HCT116 (cell line): ENCODE data around the gene FHOD1. TPM values are rescaled to one million over a fixed set of nuclear protein-coding genes. Genes with fewer than 3 reads are reported as not detected.

ENCODE experiments used
- ATAC-seq: fragments of 200-7000 bp; cut with Tn5 transposase; 2 replicates; pipeline ENCODE4 v1.9.1; 2020; ENCODE audit warnings: mild to moderate bottlenecking, moderate library complexity
- BruUV-seq: library from RNA; stranded (reverse); fragments of 400-500 nt; replicated peaks from 2 replicates; lab custom pipeline; 2021; lab: Mats Ljungman, UMichigan
- CTCF ChIA-PET: fragments of 300-600 bp; sonication (Branson Sonifier 250); formaldehyde crosslinking; loops from one replicate; lab custom pipeline; 2021; ENCODE audit warnings: antibody characterized with exemption; lab: Charles Lee
- POLR2A ChIA-PET: fragments of 300-600, 350-600 bp; sonication (Branson Sonifier 250); formaldehyde crosslinking; loops from one replicate; lab custom pipeline; 2021; ENCODE audit warnings: antibody characterized with exemption; lab: Charles Lee
- RAD21 ChIA-PET, 2 experiments: fragments of 300-600 bp; sonication (Branson Sonifier 250); formaldehyde crosslinking; loops; one replicate each; lab custom pipeline; 2023; ENCODE audit warnings: low total read pairs in 2 of 2; ENCODE audit not compliant: uncharacterized antibody in 2 of 2, unreplicated experiment in 2 of 2, low non-redundant PET in 1 of 2; lab: Charles Lee
- DNase-seq: peaks from one replicate; pipeline ENCODE4 v3.0.0-alpha.2; 2010; ENCODE audit warnings: low read depth, low spot score
- H2AFZ ChIP-seq: fragments of 200-600 bp; shearing (Covaris generic), sonication (generic); 2 replicates; pipeline ENCODE4 v1.6.1; 2017; ENCODE audit warnings: low read depth, mixed run types, mixed read lengths, antibody characterized with exemption, low read length; ENCODE audit not compliant: poor library complexity, severe bottlenecking
- H3K27ac ChIP-seq: 2 replicates; pipeline ENCODE4 v1.5.1; 2012; ENCODE audit warnings: low read depth, low read length
- H3K27me3 ChIP-seq: fragments of 200-600 bp; sonication (generic); 2 replicates; pipeline ENCODE4 v1.6.1; 2016; ENCODE audit warnings: mixed run types, low read length, mixed read lengths; ENCODE audit not compliant: insufficient read depth
- H3K36me3 ChIP-seq, 2 experiments: fragments of 200-500 bp in 1 of 2; fragments of 200-600 bp in 1 of 2; sonication (Bioruptor generic) in 1 of 2; sonication (generic) in 1 of 2; 2 replicates each; pipeline versions ENCODE4 v1.5.1 to v1.6.1; 2014 to 2016; ENCODE audit warnings: low read length in 2 of 2, inconsistent platforms in 1 of 2, mixed read lengths in 1 of 2, mixed run types in 1 of 2; ENCODE audit not compliant: insufficient read depth in 2 of 2, control insufficient read depth in 1 of 2
- H3K4me1 ChIP-seq, 2 experiments: fragments of 200-600 bp in 1 of 2; sonication (generic) in 1 of 2; 2 replicates each; pipeline versions ENCODE4 v1.5.1 to v1.6.1; 2012 to 2017; ENCODE audit warnings: low read length in 2 of 2, inconsistent platforms in 1 of 2, mild to moderate bottlenecking in 1 of 2, mixed read lengths in 1 of 2, mixed run types in 1 of 2, moderate library complexity in 1 of 2; ENCODE audit not compliant: insufficient read depth in 2 of 2, control insufficient read depth in 1 of 2
- H3K4me2 ChIP-seq: fragments of 200-600 bp; sonication (generic); 2 replicates; pipeline ENCODE4 v1.6.1; 2017; ENCODE audit warnings: mixed run types, low read length, mixed read lengths
- H3K4me3 ChIP-seq, 2 experiments: fragments of 200-600 bp in 1 of 2; sonication (generic) in 1 of 2; replicated peaks in 1 of 2; 2 replicates each; pipeline ENCODE4 v1.5.1; 2011 to 2016; ENCODE audit warnings: low read length in 2 of 2, control low read depth in 1 of 2, low read depth in 1 of 2, mild to moderate bottlenecking in 1 of 2, mixed read lengths in 1 of 2, mixed run types in 1 of 2
- H3K79me2 ChIP-seq: fragments of 200-600 bp; sonication (generic); 2 replicates; pipeline ENCODE4 v1.6.1; 2017; ENCODE audit warnings: mild to moderate bottlenecking, mixed run types, low read length, moderate library complexity, mixed read lengths; ENCODE audit not compliant: insufficient read depth
- H3K9ac ChIP-seq: fragments of 200-600 bp; sonication (generic); 2 replicates; pipeline ENCODE4 v1.6.1; 2016; ENCODE audit warnings: low read length, mixed read lengths
- H3K9me2 ChIP-seq: fragments of 200-600 bp; sonication (generic), shearing (Covaris generic); 2 replicates; pipeline ENCODE4 v1.6.1; 2017; ENCODE audit warnings: mixed run types, mild to moderate bottlenecking, moderate library complexity; ENCODE audit not compliant: insufficient read depth
- H3K9me3 ChIP-seq, 2 experiments: fragments of 200-500 bp in 1 of 2; fragments of 200-600 bp in 1 of 2; sonication (Bioruptor generic) in 1 of 2; sonication (generic) in 1 of 2; 2 replicates each; pipeline ENCODE4 v1.6.1; 2014 to 2017; ENCODE audit warnings: low read length in 2 of 2, mixed read lengths in 2 of 2, inconsistent platforms in 1 of 2, low read depth in 1 of 2, mild to moderate bottlenecking in 1 of 2, mixed run types in 1 of 2, moderate library complexity in 1 of 2; ENCODE audit not compliant: control insufficient read depth in 1 of 2, insufficient read depth in 1 of 2
- H4K20me1 ChIP-seq: fragments of 200-600 bp; sonication (generic), shearing (Covaris generic); 2 replicates; pipeline ENCODE4 v1.6.1; 2017; ENCODE audit warnings: mixed run types, mild to moderate bottlenecking, moderate library complexity; ENCODE audit not compliant: insufficient read depth
- CBX3 ChIP-seq: IDR thresholded peaks from 2 replicates; pipeline ENCODE4 v1.6.1; 2012; ENCODE audit warnings: low read depth
- CEBPB ChIP-seq: IDR thresholded peaks from 2 replicates; pipeline ENCODE4 v1.6.1; 2012; ENCODE audit warnings: low read depth
- CTCF ChIP-seq, 3 experiments: fragments of 200-600 bp in 1 of 3; sonication (generic) in 1 of 3; IDR thresholded peaks in 2 of 3; conservative IDR thresholded peaks in 1 of 3; 2 replicates each; pipeline ENCODE4 v1.5.1; 2012 to 2017; ENCODE audit warnings: low read depth in 2 of 3, low read length in 2 of 3, antibody characterized with exemption in 1 of 3, borderline replicate concordance in 1 of 3, control low read depth in 1 of 3, mild to moderate bottlenecking in 1 of 3, mixed read lengths in 1 of 3, mixed run types in 1 of 3, moderate library complexity in 1 of 3; ENCODE audit not compliant: insufficient read depth in 1 of 3
- EGR1 ChIP-seq: IDR thresholded peaks from 2 replicates; pipeline ENCODE4 v1.6.1; 2012; ENCODE audit warnings: low read depth
- ELF1 ChIP-seq: IDR thresholded peaks from 2 replicates; pipeline ENCODE4 v1.6.1; 2012; ENCODE audit warnings: low read depth, borderline replicate concordance
- FOSL1 ChIP-seq: IDR thresholded peaks from 2 replicates; pipeline ENCODE4 v1.6.1; 2012; ENCODE audit warnings: low read depth
- JUND ChIP-seq: IDR thresholded peaks from 2 replicates; pipeline ENCODE4 v1.6.1; 2012
- MAX ChIP-seq: IDR thresholded peaks from 2 replicates; pipeline ENCODE4 v1.6.1; 2012
- POLR2AphosphoS5 ChIP-seq: IDR thresholded peaks from 2 replicates; pipeline ENCODE4 v1.6.1; 2011; ENCODE audit warnings: mild to moderate bottlenecking, low read depth, low read length, moderate library complexity
- RAD21 ChIP-seq: IDR thresholded peaks from 2 replicates; pipeline ENCODE4 v1.6.1; 2012; ENCODE audit warnings: low read depth, mild to moderate bottlenecking
- SIN3A ChIP-seq: IDR thresholded peaks from 2 replicates; pipeline ENCODE4 v1.6.1; 2012; ENCODE audit warnings: low read depth
- SP1 ChIP-seq: IDR thresholded peaks from 2 replicates; pipeline ENCODE4 v1.6.1; 2012; ENCODE audit warnings: low read depth
- TCF7L2 ChIP-seq: IDR thresholded peaks from 2 replicates; pipeline ENCODE4 v1.7.0; 2011; ENCODE audit warnings: borderline replicate concordance, inconsistent platforms; ENCODE audit not compliant: insufficient read depth, insufficient read length; ENCODE audit errors: extremely low read depth
- YY1 ChIP-seq: IDR thresholded peaks from 2 replicates; pipeline ENCODE4 v1.6.1; 2011; ENCODE audit warnings: low read length, low read depth, moderate library complexity, mild to moderate bottlenecking; ENCODE audit not compliant: insufficient replicate concordance; ENCODE audit errors: extremely low read depth
- ZFX ChIP-seq: fragments of 450-650 bp; IDR thresholded peaks from 2 replicates; pipeline ENCODE4 v1.6.1; 2017
- intact Hi-C: fragments of 100-400 bp; cut with micrococcal nuclease; formaldehyde crosslinking; loops from 2 replicates; pipeline ENCODE4 v1.10.0; 2022
- total RNA-seq: library from RNA; stranded (reverse); gene quantifications from one replicate; pipeline ENCODE4 v1.2.1, GENCODE V29; 2021; ENCODE audit not compliant: unreplicated experiment
- TF ChIP-seq, protein P1 (sequence below): IDR thresholded peaks from 2 replicates; pipeline ENCODE4 v1.6.1; 2012
- TF ChIP-seq, protein P2 (sequence below): IDR thresholded peaks from 2 replicates; pipeline ENCODE4 v1.6.1; 2012; ENCODE audit warnings: low read depth

Gene FHOD1
- total RNA-seq, 1 experiment from 2014 or later: 69.2 TPM

- intact Hi-C loops: no loop called here
- BruUV-seq: no TSS peak
- peaks cover 23 to 48% of the 10 kb centered on the region in 2 experiments; a peak in 3 of 4 replicates for H3K36me3 ChIP-seq
- no peak overlapping the region for H2AFZ ChIP-seq
- no peak for ATAC-seq
- peaks cover 18% of the 10 kb centered on the region for H3K79me2 ChIP-seq
- H3K9ac ChIP-seq: no peak overlapping the region
- no peak overlapping the region for H3K4me2 ChIP-seq
- H3K9me3 ChIP-seq: no peaks in the 10 kb centered on the region
- no peaks in the 10 kb centered on the region for H3K27me3 ChIP-seq
- peaks cover 6 to 18% of the 10 kb centered on the region in 2 experiments; a peak in 3 of 4 replicates for H3K4me1 ChIP-seq
- CTCF ChIA-PET: no interaction called here
- H3K27ac ChIP-seq: no peak overlapping the region
- TF ChIP-seq TCF7L2: no peak
- TF ChIP-seq YY1: no peak
- TF ChIP-seq FOSL1: no peak
- TF ChIP-seq, protein P1, sequence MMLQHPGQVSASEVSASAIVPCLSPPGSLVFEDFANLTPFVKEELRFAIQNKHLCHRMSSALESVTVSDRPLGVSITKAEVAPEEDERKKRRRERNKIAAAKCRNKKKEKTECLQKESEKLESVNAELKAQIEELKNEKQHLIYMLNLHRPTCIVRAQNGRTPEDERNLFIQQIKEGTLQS: no peak
- TF ChIP-seq CTCF (IDR thresholded peaks at IDR 0.05 in 2 of 3, conservative IDR thresholded peaks at IDR 0.05 in 1 of 3; ENCODE audit: borderline replicate concordance in 1 of 3, insufficient read depth in 1 of 3, low read depth in 2 of 3, low read length in 2 of 3): no peak
- no peak for TF ChIP-seq MAX
- TF ChIP-seq CEBPB: no peak
- no peak for TF ChIP-seq CBX3
- TF ChIP-seq, protein P2, sequence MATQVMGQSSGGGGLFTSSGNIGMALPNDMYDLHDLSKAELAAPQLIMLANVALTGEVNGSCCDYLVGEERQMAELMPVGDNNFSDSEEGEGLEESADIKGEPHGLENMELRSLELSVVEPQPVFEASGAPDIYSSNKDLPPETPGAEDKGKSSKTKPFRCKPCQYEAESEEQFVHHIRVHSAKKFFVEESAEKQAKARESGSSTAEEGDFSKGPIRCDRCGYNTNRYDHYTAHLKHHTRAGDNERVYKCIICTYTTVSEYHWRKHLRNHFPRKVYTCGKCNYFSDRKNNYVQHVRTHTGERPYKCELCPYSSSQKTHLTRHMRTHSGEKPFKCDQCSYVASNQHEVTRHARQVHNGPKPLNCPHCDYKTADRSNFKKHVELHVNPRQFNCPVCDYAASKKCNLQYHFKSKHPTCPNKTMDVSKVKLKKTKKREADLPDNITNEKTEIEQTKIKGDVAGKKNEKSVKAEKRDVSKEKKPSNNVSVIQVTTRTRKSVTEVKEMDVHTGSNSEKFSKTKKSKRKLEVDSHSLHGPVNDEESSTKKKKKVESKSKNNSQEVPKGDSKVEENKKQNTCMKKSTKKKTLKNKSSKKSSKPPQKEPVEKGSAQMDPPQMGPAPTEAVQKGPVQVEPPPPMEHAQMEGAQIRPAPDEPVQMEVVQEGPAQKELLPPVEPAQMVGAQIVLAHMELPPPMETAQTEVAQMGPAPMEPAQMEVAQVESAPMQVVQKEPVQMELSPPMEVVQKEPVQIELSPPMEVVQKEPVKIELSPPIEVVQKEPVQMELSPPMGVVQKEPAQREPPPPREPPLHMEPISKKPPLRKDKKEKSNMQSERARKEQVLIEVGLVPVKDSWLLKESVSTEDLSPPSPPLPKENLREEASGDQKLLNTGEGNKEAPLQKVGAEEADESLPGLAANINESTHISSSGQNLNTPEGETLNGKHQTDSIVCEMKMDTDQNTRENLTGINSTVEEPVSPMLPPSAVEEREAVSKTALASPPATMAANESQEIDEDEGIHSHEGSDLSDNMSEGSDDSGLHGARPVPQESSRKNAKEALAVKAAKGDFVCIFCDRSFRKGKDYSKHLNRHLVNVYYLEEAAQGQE: no peak
- TF ChIP-seq POLR2AphosphoS5: no peak
- no peak for TF ChIP-seq SP1
- no peak for TF ChIP-seq SIN3A
- no peak for TF ChIP-seq EGR1
- TF ChIP-seq RAD21: no peak
- no peak for TF ChIP-seq JUND
- no peak for TF ChIP-seq ELF1
- TF ChIP-seq ZFX: no peak
- TF ChIP-seq, all 23 proteins: peak for 0
- no peak for DNase-seq
- POLR2A ChIA-PET: interaction anchor here (1.0 kb wide), 1 partner anchor 16 kb away, joined by 3 read pairs; no protein-coding TSS in a partner anchor
- RAD21 ChIA-PET: no interaction called here
- Histone ChIP-seq H3K4me3 (no peak overlapping the region), H3K9me2 (no peaks in the 10 kb centered on the region), H4K20me1 (no peaks in the 10 kb centered on the region)
These were observed 17.1 kb downstream of the FHOD1 start for GRCh38 chr16:67229906-67230808.
